ENCODE results near the gene PLEKHA6.

GRCh38 chr1:204286315-204286714 is 73.4 kb downstream of the PLEKHA6 start:
- TF ChIP-seq, protein P1, sequence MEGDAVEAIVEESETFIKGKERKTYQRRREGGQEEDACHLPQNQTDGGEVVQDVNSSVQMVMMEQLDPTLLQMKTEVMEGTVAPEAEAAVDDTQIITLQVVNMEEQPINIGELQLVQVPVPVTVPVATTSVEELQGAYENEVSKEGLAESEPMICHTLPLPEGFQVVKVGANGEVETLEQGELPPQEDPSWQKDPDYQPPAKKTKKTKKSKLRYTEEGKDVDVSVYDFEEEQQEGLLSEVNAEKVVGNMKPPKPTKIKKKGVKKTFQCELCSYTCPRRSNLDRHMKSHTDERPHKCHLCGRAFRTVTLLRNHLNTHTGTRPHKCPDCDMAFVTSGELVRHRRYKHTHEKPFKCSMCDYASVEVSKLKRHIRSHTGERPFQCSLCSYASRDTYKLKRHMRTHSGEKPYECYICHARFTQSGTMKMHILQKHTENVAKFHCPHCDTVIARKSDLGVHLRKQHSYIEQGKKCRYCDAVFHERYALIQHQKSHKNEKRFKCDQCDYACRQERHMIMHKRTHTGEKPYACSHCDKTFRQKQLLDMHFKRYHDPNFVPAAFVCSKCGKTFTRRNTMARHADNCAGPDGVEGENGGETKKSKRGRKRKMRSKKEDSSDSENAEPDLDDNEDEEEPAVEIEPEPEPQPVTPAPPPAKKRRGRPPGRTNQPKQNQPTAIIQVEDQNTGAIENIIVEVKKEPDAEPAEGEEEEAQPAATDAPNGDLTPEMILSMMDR (IDR thresholded peaks at IDR 0.05): no peak
- TF ChIP-seq POLR2A (IDR thresholded peaks at IDR 0.05): no peak

All from testis (tissue), 2 donors.